ENCODE data around the gene FOXR1.
"Not testable (repeated sequence)": the region's sequence is repeated elsewhere in the genome, so short reads cannot be mapped to it uniquely, and the experiment has no call there.

FOXR1 gene

GRCh38 chr11:118948000-118948399, 23.6 kb upstream of the FOXR1 start:
- no peak for FAIRE-seq

- no peak for FAIRE-seq
Measured at GRCh38 chr11:118953265-118953664, 18.3 kb upstream of the FOXR1 start.

GRCh38 chr11:118953976-118954375, 17.6 kb upstream of the FOXR1 start:
- FAIRE-seq, result not testable (repeated sequence)

GRCh38 chr11:118956094-118956846, 15.3 kb upstream of the FOXR1 start, which contains the start of gene UPK2:
Gene UPK2, plus strand, starts transcription at chr11:118956298. Its CDS starts 53 bp downstream, at chr11:118956351.
- FAIRE-seq, result no peak

GRCh38 chr11:118956847-118957469, 14.6 kb upstream of the FOXR1 start:
- FAIRE-seq, result no peak

- no peak for FAIRE-seq
Measured at GRCh38 chr11:118957549-118957948, 14.0 kb upstream of the FOXR1 start.

GRCh38 chr11:118957968-118958367, 13.6 kb upstream of the FOXR1 start:
- no peak for FAIRE-seq

- FAIRE-seq, result no peak
Measured at GRCh38 chr11:118958577-118958976, 13.0 kb upstream of the FOXR1 start.

GRCh38 chr11:118961189-118961588, 10.4 kb upstream of the FOXR1 start:
- FAIRE-seq, result no peak

GRCh38 chr11:118961591-118961990, 10.0 kb upstream of the FOXR1 start:
- FAIRE-seq, result no peak

GRCh38 chr11:118969508-118969907, 2.1 kb upstream of the FOXR1 start:
- FAIRE-seq, result not testable (repeated sequence)

- FAIRE-seq, result no peak
Measured at GRCh38 chr11:118973985-118974384, 2.4 kb downstream of the FOXR1 start.

- no peak for FAIRE-seq
Measured at GRCh38 chr11:118975771-118976709, 4.5 kb downstream of the FOXR1 start.

GRCh38 chr11:118979434-118979833, 7.9 kb downstream of the FOXR1 start:
- no peak for FAIRE-seq

GRCh38 chr11:118980191-118980881, 8.8 kb downstream of the FOXR1 start:
- FAIRE-seq, result no peak

- FAIRE-seq, result not testable (repeated sequence)
Measured at GRCh38 chr11:118984337-118984736, 12.8 kb downstream of the FOXR1 start.

- no peak for FAIRE-seq
Measured at GRCh38 chr11:118984825-118985224, 13.3 kb downstream of the FOXR1 start.

- FAIRE-seq, result no peak
Measured at GRCh38 chr11:118988280-118988679, 16.7 kb downstream of the FOXR1 start.

- FAIRE-seq, result not testable (repeated sequence)
Measured at GRCh38 chr11:118991486-118992038, 20.0 kb downstream of the FOXR1 start.

- no peak for FAIRE-seq
Measured at GRCh38 chr11:118996926-118997626, 25.5 kb downstream of the FOXR1 start.

- no peak for FAIRE-seq
Measured at GRCh38 chr11:118997627-118998387, 26.2 kb downstream of the FOXR1 start, which contains the start of gene CENATAC. Gene CENATAC, plus strand, starts transcription at chr11:118998138. Its CDS starts 60 bp downstream, at chr11:118998198.

Measured in islet of Langerhans (tissue), 1 donor.